HG03571 (cell line): ENCODE results near the gene MGME1.
A peak's percentile ranks its signal among the peaks of the same experiment; 100 is the strongest.
"Not testable (repeated sequence)": the region's sequence is repeated elsewhere in the genome, so short reads cannot be mapped to it uniquely, and the experiment has no call there.

ENCODE experiments used
- ATAC-seq: cut with Tn5 transposase; IDR thresholded peaks from one replicate; pipeline ENCODE4 v1.9.1; 2021; ENCODE audit not compliant: unreplicated experiment

Gene MGME1

GRCh38 chr20:17959257-17959627 is 9.6 kb upstream of the MGME1 start:
- ATAC-seq = no peak

DNA sequence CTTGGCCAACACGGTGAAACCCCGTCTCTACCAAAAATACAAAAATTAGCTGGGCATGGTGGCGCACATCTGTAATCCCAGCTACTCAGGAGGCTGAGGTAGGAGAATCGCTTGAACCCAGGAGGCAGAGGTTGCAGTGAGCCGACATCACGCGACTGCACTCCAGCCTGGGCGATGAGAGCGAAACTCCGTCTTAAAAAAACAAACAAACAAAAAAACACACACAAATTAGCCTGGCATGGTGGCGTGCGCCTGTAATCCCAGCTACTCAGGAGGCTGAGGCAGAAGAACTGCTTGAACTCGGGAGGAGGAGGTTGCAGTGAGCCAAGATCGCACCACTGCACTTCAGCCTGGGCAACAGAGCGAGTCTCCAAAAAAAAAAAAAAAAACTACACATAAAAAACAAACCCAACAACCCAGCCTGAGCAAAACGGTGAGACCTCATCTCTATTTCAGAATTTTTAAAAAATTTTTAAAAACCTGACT is 8.4 kb upstream of the MGME1 start:
- ATAC-seq = not testable (repeated sequence)

- ATAC-seq = no peak
Observed at GRCh38 chr20:17960927-17961586, 7.8 kb upstream of the MGME1 start.

DNA sequence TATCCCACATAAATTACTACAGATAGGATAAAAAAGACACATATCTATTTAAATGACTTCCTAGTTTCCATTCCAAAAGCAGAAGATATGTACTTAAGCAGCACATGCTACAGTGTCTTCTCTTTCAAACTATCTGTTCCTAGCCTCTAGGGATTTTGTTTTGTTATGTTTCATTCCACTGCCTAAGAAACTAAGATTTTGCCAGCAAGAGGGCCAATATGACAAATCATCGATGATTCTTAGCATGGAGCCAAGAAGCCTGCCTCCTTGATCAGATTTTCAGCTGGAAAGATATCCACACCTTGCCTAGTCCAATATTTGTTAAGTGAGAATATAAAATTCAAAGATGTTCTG is 7.3 kb upstream of the MGME1 start:
- no peak for ATAC-seq

DNA sequence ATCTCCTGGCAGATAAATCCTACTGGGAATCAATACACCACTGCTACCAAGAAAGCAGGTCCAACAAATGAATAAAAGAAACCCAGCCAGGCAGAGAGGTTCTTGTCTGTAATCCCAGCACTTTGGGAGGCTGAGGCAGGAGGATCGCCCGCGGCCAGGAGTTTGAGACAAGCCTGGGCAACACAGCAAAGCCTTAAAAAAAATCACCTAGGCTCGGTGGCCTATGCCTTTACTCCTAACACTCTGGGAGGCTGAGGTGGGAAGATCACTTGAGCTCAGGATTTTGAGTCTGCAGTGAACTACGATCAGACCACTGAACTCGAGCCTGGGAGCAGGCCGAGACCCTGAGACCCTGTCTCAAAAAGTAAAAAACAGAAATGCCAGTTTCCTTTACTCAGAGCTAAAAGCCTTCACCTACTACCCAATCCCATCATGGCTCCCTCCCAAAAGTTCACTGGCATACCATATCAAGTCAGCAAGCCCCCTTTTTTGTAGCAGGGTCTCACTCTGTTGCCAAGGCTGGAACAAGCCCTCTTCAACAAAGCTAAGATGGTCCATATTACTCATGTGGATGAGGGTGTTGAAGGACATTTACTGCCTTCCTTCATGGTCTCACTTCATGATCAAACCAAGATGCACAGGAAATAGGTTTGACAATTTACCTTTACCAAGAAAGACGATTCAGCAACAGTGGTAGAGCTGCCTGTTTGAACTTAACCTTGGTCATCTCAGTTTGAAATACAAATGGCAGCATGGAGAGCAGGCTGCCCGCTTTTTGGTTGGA is 5.5 kb upstream of the MGME1 start:
- no peak for ATAC-seq

GRCh38 chr20:17964073-17964472 is 4.7 kb upstream of the MGME1 start:
- no peak for ATAC-seq

GRCh38 chr20:17964632-17965031 is 4.2 kb upstream of the MGME1 start:
- ATAC-seq = no peak

- ATAC-seq = no peak
Observed at GRCh38 chr20:17965042-17965697, 3.6 kb upstream of the MGME1 start.

GRCh38 chr20:17966432-17967310 is 2.1 kb upstream of the MGME1 start:
- no peak for ATAC-seq

DNA sequence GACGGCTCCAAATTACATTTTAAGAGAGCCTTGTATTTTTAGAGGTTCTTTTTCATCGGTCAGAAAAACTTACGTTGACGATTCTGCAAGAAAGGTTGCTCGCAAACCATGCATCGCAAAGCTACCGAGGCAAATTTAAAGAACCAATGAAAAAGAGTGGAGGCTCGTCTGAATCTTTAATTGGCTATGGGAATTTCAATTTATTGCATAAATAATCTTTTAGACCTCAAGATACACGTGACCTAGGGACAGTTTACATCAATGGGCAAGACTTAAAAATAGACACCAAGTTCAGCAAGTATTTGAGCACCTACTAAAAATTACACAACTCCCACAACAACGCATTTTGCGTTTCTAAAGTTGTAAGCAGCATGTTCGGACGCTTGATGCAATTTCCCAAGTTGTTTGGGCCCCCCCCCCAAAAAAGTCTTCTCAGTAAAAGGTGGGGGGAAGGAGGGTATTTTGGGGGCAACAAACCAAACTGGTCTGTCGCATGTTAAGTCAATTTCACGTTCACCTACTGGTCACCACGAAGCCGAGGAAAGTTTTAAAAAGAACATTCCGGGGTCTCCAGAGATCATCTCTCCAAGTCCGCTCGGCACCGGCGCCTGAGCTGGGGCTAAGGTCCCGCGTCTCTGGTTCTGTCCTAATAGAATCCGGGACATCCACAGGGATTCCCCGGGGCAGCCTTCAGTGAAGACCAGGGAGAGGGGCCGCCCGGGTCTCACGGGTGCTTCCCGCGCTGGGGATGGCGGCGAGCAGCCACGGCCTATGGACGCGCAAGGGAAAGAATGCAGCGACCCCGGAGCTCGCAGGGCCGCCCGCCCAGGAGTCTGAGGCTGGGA is 1.1 kb upstream of the MGME1 start:
- peak; percentile 2 for ATAC-seq

DNA sequence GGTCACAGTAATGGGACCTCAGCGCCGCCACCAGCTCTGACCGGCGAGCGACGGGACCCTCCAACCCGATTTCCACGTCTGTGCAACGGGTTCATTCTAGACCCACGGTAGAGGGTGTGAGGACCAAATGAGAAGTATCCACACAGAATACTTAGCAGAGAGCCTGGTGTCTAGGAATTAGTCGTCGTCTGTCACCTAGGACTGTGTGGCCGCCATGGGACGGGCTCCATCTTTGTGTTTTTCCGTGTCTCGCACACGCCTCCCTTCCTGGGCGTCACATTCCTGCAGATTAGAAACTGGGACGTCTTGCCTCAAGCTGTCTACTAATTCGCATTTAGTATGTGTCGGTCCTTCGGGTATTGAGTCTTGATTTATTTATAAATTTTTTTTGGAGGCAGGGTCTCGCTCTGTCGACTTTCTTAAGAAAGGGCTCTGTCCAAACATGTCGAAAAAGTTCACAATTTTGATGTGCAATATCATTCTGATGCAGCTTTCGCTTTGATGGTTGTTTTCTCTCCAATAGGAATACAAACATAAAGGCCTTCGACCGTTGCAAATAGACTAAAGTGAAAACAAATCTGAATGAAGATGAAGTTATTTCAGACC is 563 bp downstream of the MGME1 start:
- peak; percentile 4 for ATAC-seq

DNA sequence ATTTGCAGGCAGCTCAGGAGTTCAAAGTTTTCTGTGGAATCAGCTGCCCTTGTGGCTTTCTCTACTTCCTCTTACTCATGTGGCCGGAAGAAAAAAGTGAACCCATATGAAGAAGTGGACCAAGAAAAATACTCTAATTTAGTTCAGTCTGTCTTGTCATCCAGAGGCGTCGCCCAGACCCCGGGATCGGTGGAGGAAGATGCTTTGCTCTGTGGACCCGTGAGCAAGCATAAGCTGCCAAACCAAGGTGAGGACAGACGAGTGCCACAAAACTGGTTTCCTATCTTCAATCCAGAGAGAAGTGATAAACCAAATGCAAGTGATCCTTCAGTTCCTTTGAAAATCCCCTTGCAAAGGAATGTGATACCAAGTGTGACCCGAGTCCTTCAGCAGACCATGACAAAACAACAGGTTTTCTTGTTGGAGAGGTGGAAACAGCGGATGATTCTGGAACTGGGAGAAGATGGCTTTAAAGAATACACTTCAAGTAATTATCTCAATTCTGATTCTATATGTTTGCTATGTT is 1.1 kb downstream of the MGME1 start:
- no peak for ATAC-seq

DNA sequence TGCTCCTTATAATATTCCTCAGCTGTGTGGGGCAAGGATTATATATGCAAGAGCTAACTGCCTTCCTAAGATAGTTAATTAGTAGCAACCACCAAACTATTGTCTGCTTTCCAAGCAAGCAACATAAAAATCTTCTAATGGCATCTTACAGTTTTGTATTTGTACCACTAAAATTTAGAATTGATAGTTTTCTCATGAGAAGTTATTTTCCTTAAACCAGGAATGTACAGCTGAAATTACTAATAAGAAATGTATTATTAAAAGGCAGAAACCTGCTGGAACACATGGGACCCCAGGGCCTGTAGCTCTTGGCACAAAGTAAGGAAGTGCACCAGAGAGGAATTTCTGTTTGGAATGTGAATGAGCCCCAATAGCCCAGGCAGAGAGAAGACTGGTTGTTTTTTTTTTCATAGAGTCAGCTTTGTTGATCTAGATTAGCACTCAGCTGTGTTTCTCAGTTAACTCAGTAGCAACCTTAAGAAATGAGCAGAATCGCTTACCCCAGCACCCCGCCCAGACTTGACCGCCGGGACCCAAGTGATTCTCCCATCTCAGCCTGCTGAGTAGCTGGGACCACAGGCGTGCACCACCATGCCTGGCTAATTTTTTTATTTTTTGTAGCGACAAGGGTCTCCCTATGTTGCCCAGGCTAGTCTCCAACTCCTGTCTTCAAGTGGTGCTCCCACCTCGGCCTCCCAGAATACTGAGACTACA is 2.6 kb downstream of the MGME1 start:
- no peak for ATAC-seq

DNA sequence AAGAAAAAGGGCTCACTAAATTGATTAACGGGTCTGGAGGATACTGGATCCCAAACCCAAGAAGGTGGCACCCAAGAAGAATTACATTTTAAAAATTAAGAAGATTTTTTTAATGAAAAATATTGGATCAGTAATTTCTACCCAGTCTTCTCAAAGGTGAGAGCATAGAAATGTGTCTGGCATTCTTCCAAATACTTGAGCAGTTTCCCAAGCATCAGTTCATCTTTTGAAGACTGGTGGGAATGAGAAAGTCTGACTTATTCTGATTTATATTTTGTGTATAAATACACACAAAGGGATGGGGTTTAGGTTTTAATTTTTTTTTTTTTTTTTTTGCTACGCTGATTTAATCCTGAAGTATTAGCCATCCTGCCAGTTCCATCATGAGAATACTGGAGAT is 3.3 kb downstream of the MGME1 start:
- no peak for ATAC-seq

DNA sequence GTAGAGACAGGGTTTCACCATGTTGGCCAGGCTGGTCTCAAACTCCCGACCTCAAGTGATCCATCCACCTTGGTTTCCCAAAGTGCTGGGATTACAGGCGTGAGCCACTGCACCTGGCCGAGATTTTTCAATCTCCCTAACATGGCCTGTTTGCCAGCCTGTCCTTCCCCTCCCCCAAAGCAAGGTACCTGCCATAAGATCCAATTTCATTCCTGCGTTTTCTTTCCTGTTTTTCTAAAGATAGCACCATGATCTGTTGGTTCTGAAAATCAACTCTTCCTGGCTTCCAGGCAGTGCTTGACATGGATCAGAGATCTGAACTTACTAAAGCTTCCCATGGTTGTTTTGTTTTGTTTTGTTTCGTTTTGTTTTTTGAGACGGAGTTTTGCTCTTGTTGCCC is 7.5 kb downstream of the MGME1 start:
- no peak for ATAC-seq

DNA sequence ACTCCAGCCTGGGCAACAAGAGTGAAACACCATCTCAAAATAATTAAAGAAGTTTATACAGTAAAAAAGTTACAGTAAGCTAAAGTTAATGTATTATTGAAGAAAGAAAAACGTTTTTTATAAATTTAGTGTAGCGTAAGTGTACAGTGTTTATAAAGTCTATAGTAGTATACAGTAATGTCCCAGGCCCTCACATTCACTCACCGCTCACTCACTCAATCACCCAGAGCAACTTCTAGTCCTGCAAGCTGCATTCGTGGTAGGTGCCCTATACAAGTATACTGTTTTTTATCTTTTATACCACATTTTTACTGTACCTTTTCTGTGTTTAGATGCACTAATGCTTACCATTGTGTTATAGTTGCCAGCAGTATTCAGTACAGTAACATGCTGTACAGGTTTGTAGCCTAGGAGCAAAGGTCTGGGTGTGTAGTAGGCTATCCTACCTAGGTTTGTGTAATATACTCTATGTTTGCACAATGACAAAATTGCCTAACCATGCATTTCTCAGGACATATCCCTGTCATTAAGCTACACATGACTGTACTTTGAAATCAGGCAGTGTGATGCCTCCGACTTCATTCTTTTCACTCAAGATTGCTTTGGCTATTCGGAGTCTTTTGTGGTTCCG is 16.7 kb downstream of the MGME1 start:
- no peak for ATAC-seq

GRCh38 chr20:17987988-17988387 is 19.2 kb downstream of the MGME1 start:
- no peak for ATAC-seq

GRCh38 chr20:17990278-17990972 is 21.6 kb downstream of the MGME1 start:
- ATAC-seq = no peak
